Uterus (tissue), 2 donors: ENCODE data around the gene FAM217A.

ENCODE experiments used
- POLR2A ChIP-seq, 2 donors: fragments of 450-650 bp; IDR thresholded peaks; one replicate each; pipeline ENCODE4 v1.6.1; 2016; ENCODE audit warnings: antibody characterized with exemption in 2 of 2, mild to moderate bottlenecking in 1 of 2, moderate library complexity in 1 of 2
- TF ChIP-seq, protein P1 (sequence below), 4 experiments: fragments of 200-600 bp in 2 of 4; fragments of 450-650 bp in 2 of 4; sonication (generic) in 2 of 4; IDR thresholded peaks; one replicate each; pipeline ENCODE4 v1.5.1; 2016 to 2019; ENCODE audit warnings: antibody characterized with exemption in 4 of 4, mild to moderate bottlenecking in 2 of 4, moderate library complexity in 1 of 4

GRCh38 chr6:4057036-4057435 is 21.9 kb downstream of the FAM217A start:
- no peak for TF ChIP-seq POLR2A (IDR thresholded peaks at IDR 0.05)
- TF ChIP-seq, protein P1, sequence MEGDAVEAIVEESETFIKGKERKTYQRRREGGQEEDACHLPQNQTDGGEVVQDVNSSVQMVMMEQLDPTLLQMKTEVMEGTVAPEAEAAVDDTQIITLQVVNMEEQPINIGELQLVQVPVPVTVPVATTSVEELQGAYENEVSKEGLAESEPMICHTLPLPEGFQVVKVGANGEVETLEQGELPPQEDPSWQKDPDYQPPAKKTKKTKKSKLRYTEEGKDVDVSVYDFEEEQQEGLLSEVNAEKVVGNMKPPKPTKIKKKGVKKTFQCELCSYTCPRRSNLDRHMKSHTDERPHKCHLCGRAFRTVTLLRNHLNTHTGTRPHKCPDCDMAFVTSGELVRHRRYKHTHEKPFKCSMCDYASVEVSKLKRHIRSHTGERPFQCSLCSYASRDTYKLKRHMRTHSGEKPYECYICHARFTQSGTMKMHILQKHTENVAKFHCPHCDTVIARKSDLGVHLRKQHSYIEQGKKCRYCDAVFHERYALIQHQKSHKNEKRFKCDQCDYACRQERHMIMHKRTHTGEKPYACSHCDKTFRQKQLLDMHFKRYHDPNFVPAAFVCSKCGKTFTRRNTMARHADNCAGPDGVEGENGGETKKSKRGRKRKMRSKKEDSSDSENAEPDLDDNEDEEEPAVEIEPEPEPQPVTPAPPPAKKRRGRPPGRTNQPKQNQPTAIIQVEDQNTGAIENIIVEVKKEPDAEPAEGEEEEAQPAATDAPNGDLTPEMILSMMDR (IDR thresholded peaks at IDR 0.05) = no peak
